ENCODE measurements around the gene MGLL. TPM values are rescaled to one million over a fixed set of nuclear protein-coding genes. Genes with fewer than 3 reads are reported as not detected.

Gene MGLL
- total RNA-seq, 4 donors from 2014 or later: 37.9 to 54.3 (median 45.2) TPM

DNA sequence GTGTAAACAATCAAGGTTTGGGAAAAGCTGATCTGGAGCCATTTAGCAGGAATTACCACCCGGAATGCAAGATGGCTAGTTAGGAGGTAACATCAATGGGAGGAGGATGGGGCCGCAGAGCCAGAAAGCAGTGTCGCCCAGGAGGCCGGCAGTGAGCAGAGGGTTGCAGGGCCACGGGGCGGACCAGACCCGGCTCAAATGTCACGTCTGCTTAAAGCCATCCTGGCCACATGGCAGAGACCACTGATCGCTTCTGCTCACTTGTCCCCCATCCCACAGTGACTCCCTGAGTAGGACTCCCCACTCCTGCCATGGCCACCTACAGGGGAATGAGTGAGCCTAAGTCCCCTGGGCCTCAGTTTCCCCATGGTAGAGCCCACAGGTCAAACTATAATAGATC is 18.2 kb downstream of the MGLL start:
- Histone ChIP-seq H3K4me3 (no peak overlapping the region), H3K27ac (no peak overlapping the region), H3K27me3 (no peaks in the 10 kb centered on the region), H3K36me3 (no peaks in the 10 kb centered on the region), H3K9me3 (no peaks in the 10 kb centered on the region), H3K4me1 (peaks cover 10% of the 10 kb centered on the region)
- DNase-seq (ENCODE audit: low spot score in 2 of 2): no peak
- TF ChIP-seq, protein P1, sequence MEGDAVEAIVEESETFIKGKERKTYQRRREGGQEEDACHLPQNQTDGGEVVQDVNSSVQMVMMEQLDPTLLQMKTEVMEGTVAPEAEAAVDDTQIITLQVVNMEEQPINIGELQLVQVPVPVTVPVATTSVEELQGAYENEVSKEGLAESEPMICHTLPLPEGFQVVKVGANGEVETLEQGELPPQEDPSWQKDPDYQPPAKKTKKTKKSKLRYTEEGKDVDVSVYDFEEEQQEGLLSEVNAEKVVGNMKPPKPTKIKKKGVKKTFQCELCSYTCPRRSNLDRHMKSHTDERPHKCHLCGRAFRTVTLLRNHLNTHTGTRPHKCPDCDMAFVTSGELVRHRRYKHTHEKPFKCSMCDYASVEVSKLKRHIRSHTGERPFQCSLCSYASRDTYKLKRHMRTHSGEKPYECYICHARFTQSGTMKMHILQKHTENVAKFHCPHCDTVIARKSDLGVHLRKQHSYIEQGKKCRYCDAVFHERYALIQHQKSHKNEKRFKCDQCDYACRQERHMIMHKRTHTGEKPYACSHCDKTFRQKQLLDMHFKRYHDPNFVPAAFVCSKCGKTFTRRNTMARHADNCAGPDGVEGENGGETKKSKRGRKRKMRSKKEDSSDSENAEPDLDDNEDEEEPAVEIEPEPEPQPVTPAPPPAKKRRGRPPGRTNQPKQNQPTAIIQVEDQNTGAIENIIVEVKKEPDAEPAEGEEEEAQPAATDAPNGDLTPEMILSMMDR (IDR thresholded peaks at IDR 0.05): no peak
- TF ChIP-seq EP300 (IDR thresholded peaks at IDR 0.05) (no peak), POLR2AphosphoS5 (IDR thresholded peaks at IDR 0.05) (no peak), POLR2A (IDR thresholded peaks at IDR 0.05) (no peak)
- 93% methylated on average over 9 of the region's 9 CpGs for WGBS

DNA sequence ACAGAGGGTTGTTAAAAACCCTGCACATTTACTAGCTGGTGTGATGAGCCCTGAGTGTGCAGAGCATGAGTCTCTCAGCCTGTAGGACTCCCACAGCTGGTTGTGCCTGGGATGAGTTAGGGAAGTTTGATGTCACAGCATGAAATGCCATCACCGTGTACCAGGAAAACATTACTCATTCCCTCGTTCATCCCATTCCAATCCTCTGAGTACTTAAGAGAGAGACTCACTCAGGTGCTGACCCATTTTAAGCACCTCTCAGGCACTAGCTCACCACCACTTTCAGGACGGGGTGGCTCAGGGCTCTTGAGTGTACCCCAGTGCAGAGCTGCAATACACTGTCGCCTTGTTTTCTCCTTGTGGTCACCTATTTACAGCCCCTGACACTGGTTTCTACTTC is 18.7 kb downstream of the MGLL start:
- H3K27me3 ChIP-seq: no peaks in the 10 kb centered on the region
- 57% methylated on average over 4 of the region's 4 CpGs for WGBS
- H3K4me3 ChIP-seq: no peak overlapping the region
- TF ChIP-seq POLR2A (IDR thresholded peaks at IDR 0.05) (no peak), POLR2AphosphoS5 (IDR thresholded peaks at IDR 0.05) (no peak), EP300 (IDR thresholded peaks at IDR 0.05) (no peak)
- TF ChIP-seq, protein P1 (IDR thresholded peaks at IDR 0.05): no peak
- no peaks in the 10 kb centered on the region for H3K36me3 ChIP-seq
- H3K27ac ChIP-seq: no peak overlapping the region
- peaks cover 10% of the 10 kb centered on the region for H3K4me1 ChIP-seq
- DNase-seq (ENCODE audit: low spot score in 2 of 2): no peak
- no peaks in the 10 kb centered on the region for H3K9me3 ChIP-seq

DNA sequence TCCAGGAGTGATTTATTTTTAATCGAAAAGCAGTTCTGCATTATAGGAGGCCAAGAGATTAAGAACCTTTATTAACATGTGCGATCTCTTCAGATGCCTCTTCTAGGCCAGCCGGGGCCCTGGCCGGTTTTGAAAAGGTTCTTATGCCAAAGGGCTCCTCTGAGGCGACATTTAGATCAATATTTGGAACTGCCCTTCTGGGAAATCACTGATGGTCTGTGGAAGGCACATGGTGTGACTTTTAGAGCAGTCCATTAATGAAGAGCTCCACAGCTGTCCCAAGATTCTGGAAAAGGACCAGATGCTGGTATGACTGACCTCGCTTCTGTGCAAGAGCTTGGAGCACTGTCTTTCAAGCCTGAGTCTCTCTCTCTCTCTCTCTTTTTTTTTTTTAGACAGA is 19.7 kb downstream of the MGLL start:
- 90% methylated on average over 6 of the region's 6 CpGs for WGBS
- no peak for DNase-seq (ENCODE audit: low spot score in 2 of 2)
- Histone ChIP-seq H3K4me1 (peaks cover 10% of the 10 kb centered on the region), H3K9me3 (no peaks in the 10 kb centered on the region), H3K4me3 (no peak overlapping the region), H3K27ac (no peak overlapping the region), H3K27me3 (no peaks in the 10 kb centered on the region), H3K36me3 (no peaks in the 10 kb centered on the region)
- TF ChIP-seq POLR2A (IDR thresholded peaks at IDR 0.05) (no peak), POLR2AphosphoS5 (IDR thresholded peaks at IDR 0.05) (no peak), EP300 (IDR thresholded peaks at IDR 0.05) (no peak)
- TF ChIP-seq, protein P1 (IDR thresholded peaks at IDR 0.05): no peak

DNA sequence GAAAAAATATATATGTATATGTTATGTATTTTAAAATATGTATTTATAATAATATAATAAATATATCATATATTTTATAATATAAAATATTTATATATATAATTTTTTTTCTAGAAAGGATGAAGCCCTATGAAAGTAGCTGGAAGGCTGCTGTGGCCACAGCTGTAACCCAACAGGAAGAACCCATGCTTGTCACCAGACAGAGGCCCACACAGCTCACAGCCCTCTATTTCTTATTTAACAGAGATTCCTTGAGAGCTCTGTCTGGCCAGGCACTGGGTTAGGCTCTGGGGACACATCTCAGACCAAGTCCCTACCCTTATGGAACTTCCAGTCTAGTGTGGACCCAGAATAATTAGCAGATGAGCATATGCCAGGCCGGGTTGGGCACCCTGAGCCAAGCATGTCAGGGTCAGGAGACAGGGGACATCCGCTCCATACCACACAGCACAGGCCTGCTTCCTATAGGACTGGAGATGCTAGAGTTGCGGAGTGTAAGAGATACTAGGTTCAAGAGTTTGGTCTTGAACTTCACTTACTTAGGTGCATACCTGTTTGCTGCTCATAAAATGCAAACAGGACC is 20.5 kb downstream of the MGLL start:
- Histone ChIP-seq H3K27ac (no peak overlapping the region), H3K4me1 (peaks cover 10% of the 10 kb centered on the region), H3K36me3 (no peaks in the 10 kb centered on the region), H3K27me3 (no peaks in the 10 kb centered on the region), H3K4me3 (no peak overlapping the region), H3K9me3 (no peaks in the 10 kb centered on the region)
- TF ChIP-seq, protein P1 (IDR thresholded peaks at IDR 0.05): no peak
- no peak for TF ChIP-seq POLR2AphosphoS5 (IDR thresholded peaks at IDR 0.05)
- TF ChIP-seq POLR2A (IDR thresholded peaks at IDR 0.05): no peak
- TF ChIP-seq EP300 (IDR thresholded peaks at IDR 0.05): no peak
- DNase-seq (ENCODE audit: low spot score in 2 of 2): no peak
- WGBS: 89% methylated on average over 3 of the region's 3 CpGs

DNA sequence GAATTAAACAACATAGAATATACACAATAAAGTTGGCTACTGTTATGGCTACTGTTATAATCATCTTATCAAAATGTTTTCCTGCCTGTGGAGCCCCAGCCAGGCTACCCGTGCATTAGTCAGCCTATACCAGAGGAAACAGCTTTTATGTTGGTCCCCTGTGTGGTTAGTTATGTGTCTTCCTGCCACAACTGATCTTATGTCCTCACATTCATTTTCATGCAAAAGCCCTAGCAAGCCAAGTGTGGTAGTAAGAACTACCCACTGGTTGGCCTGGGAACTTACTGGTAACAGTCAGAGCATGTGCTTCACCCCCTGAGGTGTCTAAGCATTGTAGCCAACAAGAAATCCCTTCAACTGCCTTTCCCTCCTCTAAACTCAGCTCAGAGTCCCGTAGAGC is 21.8 kb downstream of the MGLL start:
- Histone ChIP-seq H3K27ac (no peak overlapping the region), H3K9me3 (no peaks in the 10 kb centered on the region), H3K27me3 (no peaks in the 10 kb centered on the region), H3K36me3 (no peaks in the 10 kb centered on the region), H3K4me3 (no peak overlapping the region), H3K4me1 (peaks cover 10% of the 10 kb centered on the region)
- TF ChIP-seq POLR2A (IDR thresholded peaks at IDR 0.05) (no peak), POLR2AphosphoS5 (IDR thresholded peaks at IDR 0.05) (no peak), EP300 (IDR thresholded peaks at IDR 0.05) (no peak)
- TF ChIP-seq, protein P1 (IDR thresholded peaks at IDR 0.05): no peak
- WGBS: 82% methylated on average over 2 of the region's 2 CpGs
- DNase-seq (ENCODE audit: low spot score in 2 of 2): no peak

All from suprapubic skin (tissue), 4 donors.